A673 (cell line): ENCODE data around the gene ADGRG3.

Source experiments
- CTCF ChIP-seq: fragments of 300-800, 200-600 bp; sonication (generic); conservative IDR thresholded peaks from 2 replicates; pipeline ENCODE4 v1.5.1; 2017; ENCODE audit warnings: low read depth, mild to moderate bottlenecking, antibody characterized with exemption, low read length, moderate library complexity, mixed read lengths
- EZH2 ChIP-seq: fragments of 200-600 bp; sonication (generic); IDR thresholded peaks from 2 replicates; pipeline ENCODE4 v1.6.1; 2017; ENCODE audit warnings: borderline replicate concordance, low read depth, mild to moderate bottlenecking, mixed read lengths, antibody characterized with exemption, low read length; ENCODE audit not compliant: poor library complexity, severe bottlenecking

- TF ChIP-seq CTCF (no peak), EZH2 (no peak)
Observed at GRCh38 chr16:57665541-57665940, 2.6 kb upstream of the ADGRG3 start.
